ENCODE measurements around the gene DAAM2.

DNA sequence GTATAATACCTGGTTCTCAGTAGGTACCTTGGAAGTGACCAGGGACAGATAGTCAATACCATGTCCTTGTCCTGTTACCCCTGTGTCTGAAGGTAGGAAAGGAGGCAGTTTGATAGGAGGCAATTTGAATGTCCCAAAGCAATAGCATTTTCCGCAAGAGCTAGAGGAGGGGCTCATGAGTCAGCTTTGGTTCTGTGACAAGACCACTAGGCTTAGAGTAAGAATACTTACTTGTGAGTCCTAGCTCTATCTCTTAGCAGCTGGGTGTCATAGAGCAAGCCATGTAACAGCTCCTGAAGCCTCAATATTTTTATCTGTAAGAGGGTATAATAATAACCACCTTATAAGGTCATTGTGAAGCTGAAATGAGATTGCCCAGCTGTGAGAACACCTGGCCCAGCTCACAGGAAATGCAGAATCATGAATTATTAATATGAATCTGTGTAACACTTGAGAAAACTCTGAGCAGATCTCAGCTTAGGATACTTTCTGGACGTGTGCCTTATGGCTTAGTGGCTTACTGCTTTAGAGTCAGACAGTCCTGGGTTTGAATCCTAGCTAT is 58.6 kb downstream of the DAAM2 start:
- TF ChIP-seq, protein P1, sequence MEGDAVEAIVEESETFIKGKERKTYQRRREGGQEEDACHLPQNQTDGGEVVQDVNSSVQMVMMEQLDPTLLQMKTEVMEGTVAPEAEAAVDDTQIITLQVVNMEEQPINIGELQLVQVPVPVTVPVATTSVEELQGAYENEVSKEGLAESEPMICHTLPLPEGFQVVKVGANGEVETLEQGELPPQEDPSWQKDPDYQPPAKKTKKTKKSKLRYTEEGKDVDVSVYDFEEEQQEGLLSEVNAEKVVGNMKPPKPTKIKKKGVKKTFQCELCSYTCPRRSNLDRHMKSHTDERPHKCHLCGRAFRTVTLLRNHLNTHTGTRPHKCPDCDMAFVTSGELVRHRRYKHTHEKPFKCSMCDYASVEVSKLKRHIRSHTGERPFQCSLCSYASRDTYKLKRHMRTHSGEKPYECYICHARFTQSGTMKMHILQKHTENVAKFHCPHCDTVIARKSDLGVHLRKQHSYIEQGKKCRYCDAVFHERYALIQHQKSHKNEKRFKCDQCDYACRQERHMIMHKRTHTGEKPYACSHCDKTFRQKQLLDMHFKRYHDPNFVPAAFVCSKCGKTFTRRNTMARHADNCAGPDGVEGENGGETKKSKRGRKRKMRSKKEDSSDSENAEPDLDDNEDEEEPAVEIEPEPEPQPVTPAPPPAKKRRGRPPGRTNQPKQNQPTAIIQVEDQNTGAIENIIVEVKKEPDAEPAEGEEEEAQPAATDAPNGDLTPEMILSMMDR (conservative IDR thresholded peaks at IDR 0.05; ENCODE audit: low read length), result no peak
- TF ChIP-seq EZH2phosphoT487 (IDR thresholded peaks at IDR 0.05; ENCODE audit: borderline replicate concordance, low read depth, low read length), result no peak

All from OCI-LY7 (cell line).